IgD-negative memory B cell (primary cell): Measurements from ENCODE around the gene SRP72. TPM values are rescaled to one million over a fixed set of nuclear protein-coding genes. Genes with fewer than 3 reads are reported as not detected.

Source experiments
- H3K27ac Mint-ChIP-seq, 3 donors: one replicate each; pipeline ENCODE4 v1.8.0; 2020 to 2022; ENCODE audit warnings: mild to moderate bottlenecking in 3 of 3, mixed read lengths in 3 of 3, moderate library complexity in 1 of 3
- H3K27me3 Mint-ChIP-seq: one replicate; pipeline ENCODE4 v1.8.0; 2021; ENCODE audit warnings: mixed read lengths
- H3K36me3 Mint-ChIP-seq: one replicate; pipeline ENCODE4 v1.8.0; 2020; ENCODE audit warnings: mild to moderate bottlenecking, mixed read lengths
- H3K4me1 Mint-ChIP-seq, 3 donors: one replicate each; pipeline ENCODE4 v1.8.0; 2020 to 2022; ENCODE audit warnings: mixed read lengths in 3 of 3, mild to moderate bottlenecking in 1 of 3
- H3K4me3 Mint-ChIP-seq, 4 donors: one replicate each; pipeline ENCODE4 v1.8.0; 2020 to 2022; ENCODE audit warnings: mild to moderate bottlenecking in 4 of 4, mixed read lengths in 4 of 4, moderate library complexity in 3 of 4
- H3K9me3 Mint-ChIP-seq, 3 donors: one replicate each; pipeline ENCODE4 v1.8.0; 2020 to 2021; ENCODE audit warnings: mixed read lengths in 3 of 3, mild to moderate bottlenecking in 1 of 3
- polyA plus RNA-seq: library from polyadenylated mRNA; unstranded; fragments of 300-500 nt; fragmentation: Illumina TruSeq; gene quantifications from one replicate; pipeline ENCODE4 v1.2.3, GENCODE V29; 2021

The SRP72 gene
- polyA plus RNA-seq, 1 donor from 2014 or later: 163 TPM

- Mint-ChIP-seq H3K27ac (no peak overlapping the region), H3K36me3 (no peaks in the 10 kb centered on the region)
Measured at GRCh38 chr4:56550642-56551041, 83.2 kb downstream of the SRP72 start.

GRCh38 chr4:56551516-56551915 lies 84.1 kb downstream of the SRP72 start:
- Mint-ChIP-seq H3K27ac (no peak overlapping the region), H3K4me3 (no peak overlapping the region), H3K36me3 (no peaks in the 10 kb centered on the region), H3K27me3 (peaks cover 7% of the 10 kb centered on the region), H3K4me1 (no peaks in the 10 kb centered on the region), H3K9me3 (peaks cover 0 to 4% (median 0%) of the 10 kb centered on the region in 3 donors)

More at GRCh38 chr4:56550642-56551041, 83.2 kb downstream of the SRP72 start:
- Mint-ChIP-seq H3K4me3 (no peak overlapping the region), H3K9me3 (peaks cover 0 to 2% (median 0%) of the 10 kb centered on the region in 3 donors), H3K4me1 (no peaks in the 10 kb centered on the region), H3K27me3 (peaks cover 7% of the 10 kb centered on the region)

GRCh38 chr4:56552273-56552672 lies 84.9 kb downstream of the SRP72 start:
- H3K36me3 Mint-ChIP-seq: no peaks in the 10 kb centered on the region
- H3K4me1 Mint-ChIP-seq: no peaks in the 10 kb centered on the region
- no peak overlapping the region for H3K27ac Mint-ChIP-seq
- H3K9me3 Mint-ChIP-seq: peaks cover 0 to 4% (median 0%) of the 10 kb centered on the region in 3 donors
- peaks cover 7% of the 10 kb centered on the region for H3K27me3 Mint-ChIP-seq
- no peak overlapping the region for H3K4me3 Mint-ChIP-seq

Other genes starting within 250 kb of the SRP72 start
- gene AASDH, start 80.1 kb upstream of the SRP72 start, polyA plus RNA-seq: 24.8 TPM
- 10.3 TPM for gene PPAT, start 32.0 kb upstream of the SRP72 start, polyA plus RNA-seq
- gene PAICS, start 31.4 kb upstream of the SRP72 start, polyA plus RNA-seq: 35.7 TPM
- gene ARL9, start 38.2 kb downstream of the SRP72 start, polyA plus RNA-seq: not detected
- gene HOPX, start 213.7 kb downstream of the SRP72 start, polyA plus RNA-seq: 84.2 TPM